ENCODE data around the gene ITGB4. TPM values are rescaled to one million over a fixed set of nuclear protein-coding genes. Genes with fewer than 3 reads are reported as not detected.

The ITGB4 gene
- total and polyA plus RNA-seq, 2 of the 13 experiments (the other 11 are each of a cell fraction or from before 2014, with no cell fraction given): 6.9 to 14.5 TPM

DNA sequence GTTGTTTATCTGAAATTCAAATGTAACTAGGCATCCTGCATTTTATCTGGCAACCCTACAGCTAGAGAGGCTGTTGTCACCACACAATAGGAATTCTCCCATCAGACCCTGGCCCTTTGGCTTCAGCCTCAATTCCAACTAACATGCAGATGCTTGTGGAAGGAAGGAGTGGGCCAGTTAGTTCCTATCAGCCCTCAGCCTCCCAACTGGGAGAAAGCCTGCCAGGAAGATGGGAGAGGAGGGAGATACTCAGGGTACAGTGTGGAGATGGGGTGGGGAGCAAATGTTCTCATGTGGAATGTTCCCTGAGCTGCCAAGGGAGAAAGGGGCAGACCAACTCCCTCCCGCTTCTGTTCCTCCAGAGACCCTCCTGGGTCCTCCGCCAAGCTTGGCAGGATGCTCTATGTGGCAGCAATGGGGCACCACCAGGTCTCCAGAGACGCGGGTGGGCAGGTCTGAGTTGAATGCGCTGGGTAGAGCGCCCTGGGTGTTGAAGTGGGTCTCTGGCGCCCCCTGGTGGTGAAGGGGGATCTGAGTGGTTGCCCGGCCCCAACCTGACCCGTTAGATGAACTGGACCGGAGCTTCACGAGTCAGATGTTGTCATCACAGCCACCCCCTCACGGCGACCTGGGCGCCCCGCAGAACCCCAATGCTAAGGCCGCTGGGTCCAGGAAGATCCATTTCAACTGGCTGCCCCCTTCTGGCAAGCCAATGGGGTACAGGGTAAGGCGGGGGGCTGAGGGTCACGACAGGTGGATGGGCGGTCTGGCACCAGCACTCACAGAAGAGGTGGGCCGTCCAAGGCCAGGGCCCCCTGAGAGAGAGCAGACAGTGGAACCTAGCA is 28.5 kb downstream of the ITGB4 start (continued):
- TF ChIP-seq, protein P1, sequence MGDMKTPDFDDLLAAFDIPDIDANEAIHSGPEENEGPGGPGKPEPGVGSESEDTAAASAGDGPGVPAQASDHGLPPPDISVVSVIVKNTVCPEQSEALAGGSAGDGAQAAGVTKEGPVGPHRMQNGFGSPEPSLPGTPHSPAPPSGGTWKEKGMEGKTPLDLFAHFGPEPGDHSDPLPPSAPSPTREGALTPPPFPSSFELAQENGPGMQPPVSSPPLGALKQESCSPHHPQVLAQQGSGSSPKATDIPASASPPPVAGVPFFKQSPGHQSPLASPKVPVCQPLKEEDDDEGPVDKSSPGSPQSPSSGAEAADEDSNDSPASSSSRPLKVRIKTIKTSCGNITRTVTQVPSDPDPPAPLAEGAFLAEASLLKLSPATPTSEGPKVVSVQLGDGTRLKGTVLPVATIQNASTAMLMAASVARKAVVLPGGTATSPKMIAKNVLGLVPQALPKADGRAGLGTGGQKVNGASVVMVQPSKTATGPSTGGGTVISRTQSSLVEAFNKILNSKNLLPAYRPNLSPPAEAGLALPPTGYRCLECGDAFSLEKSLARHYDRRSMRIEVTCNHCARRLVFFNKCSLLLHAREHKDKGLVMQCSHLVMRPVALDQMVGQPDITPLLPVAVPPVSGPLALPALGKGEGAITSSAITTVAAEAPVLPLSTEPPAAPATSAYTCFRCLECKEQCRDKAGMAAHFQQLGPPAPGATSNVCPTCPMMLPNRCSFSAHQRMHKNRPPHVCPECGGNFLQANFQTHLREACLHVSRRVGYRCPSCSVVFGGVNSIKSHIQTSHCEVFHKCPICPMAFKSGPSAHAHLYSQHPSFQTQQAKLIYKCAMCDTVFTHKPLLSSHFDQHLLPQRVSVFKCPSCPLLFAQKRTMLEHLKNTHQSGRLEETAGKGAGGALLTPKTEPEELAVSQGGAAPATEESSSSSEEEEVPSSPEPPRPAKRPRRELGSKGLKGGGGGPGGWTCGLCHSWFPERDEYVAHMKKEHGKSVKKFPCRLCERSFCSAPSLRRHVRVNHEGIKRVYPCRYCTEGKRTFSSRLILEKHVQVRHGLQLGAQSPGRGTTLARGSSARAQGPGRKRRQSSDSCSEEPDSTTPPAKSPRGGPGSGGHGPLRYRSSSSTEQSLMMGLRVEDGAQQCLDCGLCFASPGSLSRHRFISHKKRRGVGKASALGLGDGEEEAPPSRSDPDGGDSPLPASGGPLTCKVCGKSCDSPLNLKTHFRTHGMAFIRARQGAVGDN (CRISPR knock-in tag; IDR thresholded peaks at IDR 0.05): peak; percentile 59
- TF ChIP-seq, protein P2, sequence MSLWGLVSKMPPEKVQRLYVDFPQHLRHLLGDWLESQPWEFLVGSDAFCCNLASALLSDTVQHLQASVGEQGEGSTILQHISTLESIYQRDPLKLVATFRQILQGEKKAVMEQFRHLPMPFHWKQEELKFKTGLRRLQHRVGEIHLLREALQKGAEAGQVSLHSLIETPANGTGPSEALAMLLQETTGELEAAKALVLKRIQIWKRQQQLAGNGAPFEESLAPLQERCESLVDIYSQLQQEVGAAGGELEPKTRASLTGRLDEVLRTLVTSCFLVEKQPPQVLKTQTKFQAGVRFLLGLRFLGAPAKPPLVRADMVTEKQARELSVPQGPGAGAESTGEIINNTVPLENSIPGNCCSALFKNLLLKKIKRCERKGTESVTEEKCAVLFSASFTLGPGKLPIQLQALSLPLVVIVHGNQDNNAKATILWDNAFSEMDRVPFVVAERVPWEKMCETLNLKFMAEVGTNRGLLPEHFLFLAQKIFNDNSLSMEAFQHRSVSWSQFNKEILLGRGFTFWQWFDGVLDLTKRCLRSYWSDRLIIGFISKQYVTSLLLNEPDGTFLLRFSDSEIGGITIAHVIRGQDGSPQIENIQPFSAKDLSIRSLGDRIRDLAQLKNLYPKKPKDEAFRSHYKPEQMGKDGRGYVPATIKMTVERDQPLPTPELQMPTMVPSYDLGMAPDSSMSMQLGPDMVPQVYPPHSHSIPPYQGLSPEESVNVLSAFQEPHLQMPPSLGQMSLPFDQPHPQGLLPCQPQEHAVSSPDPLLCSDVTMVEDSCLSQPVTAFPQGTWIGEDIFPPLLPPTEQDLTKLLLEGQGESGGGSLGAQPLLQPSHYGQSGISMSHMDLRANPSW (CRISPR knock-in tag; IDR thresholded peaks at IDR 0.05; ENCODE audit: borderline replicate concordance): no peak
- TF ChIP-seq ZSCAN21 (CRISPR knock-in tag; IDR thresholded peaks at IDR 0.05; ENCODE audit: borderline replicate concordance) (no peak), FOSL1 (CRISPR knock-in tag; IDR thresholded peaks at IDR 0.05; ENCODE audit: borderline replicate concordance) (no peak), SOX13 (IDR thresholded peaks at IDR 0.05) (no peak), SOX13 (CRISPR knock-in tag; conservative IDR thresholded peaks at IDR 0.05 in 1 of 2, IDR thresholded peaks at IDR 0.05 in 1 of 2) (no peak), HOXD1 (CRISPR knock-in tag; IDR thresholded peaks at IDR 0.05) (0 out of 2 replicates have a peak, but pooled peaks have one; percentile 39), ZNF788 (CRISPR knock-in tag; IDR thresholded peaks at IDR 0.05; ENCODE audit: borderline replicate concordance) (0 out of 2 replicates have a peak, but pooled peaks have one; percentile 7), HCFC1 (IDR thresholded peaks at IDR 0.05; ENCODE audit: low read depth, low read length) (no peak), ZMAT3 (CRISPR knock-in tag; conservative IDR thresholded peaks at IDR 0.05) (no peak), THAP11 (CRISPR knock-in tag; IDR thresholded peaks at IDR 0.05) (peak; percentile 18; the same call in 1 of the 2 replicates), SIN3A (IDR thresholded peaks at IDR 0.05; ENCODE audit: borderline replicate concordance, low read depth, low read length) (peak; percentile 37; the same call in 1 of the 2 replicates), ZNF350 (CRISPR knock-in tag; IDR thresholded peaks at IDR 0.05; ENCODE audit: borderline replicate concordance, low read depth) (no peak), HIVEP1 (CRISPR knock-in tag; IDR thresholded peaks at IDR 0.05) (peak; percentile 67; the same call in 1 of the 2 replicates), ZNF256 (CRISPR knock-in tag; conservative IDR thresholded peaks at IDR 0.05) (0 out of 2 replicates have a peak, but pooled peaks have one; percentile 63)
